ENCODE measurements around the gene CHADL.

CHADL gene

DNA sequence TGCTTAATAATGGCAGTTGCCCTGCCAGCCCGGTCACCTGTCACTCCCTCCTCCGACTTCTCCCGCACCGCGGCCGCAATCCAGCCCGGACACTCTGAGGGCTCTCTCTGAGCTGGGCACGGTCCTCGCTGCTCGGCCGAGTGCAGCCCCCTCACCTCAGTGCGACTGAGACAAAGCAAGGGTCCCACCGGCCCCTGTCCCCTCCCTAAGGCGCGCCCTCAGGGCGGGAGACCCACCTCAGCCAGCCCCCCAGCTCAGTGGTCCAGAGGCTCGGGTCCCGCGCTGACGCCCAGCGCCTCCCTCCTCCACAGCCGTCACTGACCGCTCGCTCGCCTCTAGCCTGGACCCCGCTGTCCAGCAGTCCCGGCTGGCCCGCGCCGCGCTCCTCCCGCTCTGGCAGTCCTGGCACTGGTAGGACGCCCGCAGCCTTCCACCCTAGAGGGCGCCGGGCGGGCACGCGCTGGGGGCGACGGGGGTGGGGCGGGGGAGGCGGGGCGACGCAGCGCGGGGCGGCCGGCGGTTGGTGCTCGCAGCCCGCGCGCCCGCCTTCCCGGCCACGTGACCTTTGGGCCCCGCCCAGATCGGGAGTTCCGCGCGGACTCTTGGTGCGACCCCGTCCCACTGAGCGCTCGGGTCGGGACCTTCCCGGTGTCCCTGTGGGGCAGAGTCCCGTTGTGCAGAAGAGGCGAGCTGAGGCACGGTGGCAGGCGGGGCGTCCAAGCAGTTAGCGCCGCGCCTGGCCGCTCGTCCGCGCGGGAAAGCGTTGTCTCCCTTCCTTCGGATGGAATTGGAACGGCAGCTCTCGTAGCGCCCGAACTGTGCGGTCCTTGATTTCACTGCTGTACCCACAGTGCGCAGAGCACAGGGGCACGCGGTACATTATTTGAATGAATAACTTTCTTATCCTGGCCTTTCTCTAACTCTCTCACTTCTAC is 43.4 kb downstream of the CHADL start (continued):
- TF ChIP-seq ZNF561 (tag by site-specific recombination; IDR thresholded peaks at IDR 0.05; ENCODE audit: borderline replicate concordance), result no peak; the same call in 1 of the 2 replicates
- TF ChIP-seq, protein P1, sequence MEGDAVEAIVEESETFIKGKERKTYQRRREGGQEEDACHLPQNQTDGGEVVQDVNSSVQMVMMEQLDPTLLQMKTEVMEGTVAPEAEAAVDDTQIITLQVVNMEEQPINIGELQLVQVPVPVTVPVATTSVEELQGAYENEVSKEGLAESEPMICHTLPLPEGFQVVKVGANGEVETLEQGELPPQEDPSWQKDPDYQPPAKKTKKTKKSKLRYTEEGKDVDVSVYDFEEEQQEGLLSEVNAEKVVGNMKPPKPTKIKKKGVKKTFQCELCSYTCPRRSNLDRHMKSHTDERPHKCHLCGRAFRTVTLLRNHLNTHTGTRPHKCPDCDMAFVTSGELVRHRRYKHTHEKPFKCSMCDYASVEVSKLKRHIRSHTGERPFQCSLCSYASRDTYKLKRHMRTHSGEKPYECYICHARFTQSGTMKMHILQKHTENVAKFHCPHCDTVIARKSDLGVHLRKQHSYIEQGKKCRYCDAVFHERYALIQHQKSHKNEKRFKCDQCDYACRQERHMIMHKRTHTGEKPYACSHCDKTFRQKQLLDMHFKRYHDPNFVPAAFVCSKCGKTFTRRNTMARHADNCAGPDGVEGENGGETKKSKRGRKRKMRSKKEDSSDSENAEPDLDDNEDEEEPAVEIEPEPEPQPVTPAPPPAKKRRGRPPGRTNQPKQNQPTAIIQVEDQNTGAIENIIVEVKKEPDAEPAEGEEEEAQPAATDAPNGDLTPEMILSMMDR (tag by site-specific recombination; IDR thresholded peaks at IDR 0.05), result peak; percentile 70
- no peak for TF ChIP-seq MYNN (tag by site-specific recombination; IDR thresholded peaks at IDR 0.05; ENCODE audit: borderline replicate concordance)
- TF ChIP-seq SCRT2 (tag by site-specific recombination; IDR thresholded peaks at IDR 0.05), result no peak
- TF ChIP-seq ZNF544 (tag by site-specific recombination; IDR thresholded peaks at IDR 0.05), result no peak
- TF ChIP-seq, protein P2, sequence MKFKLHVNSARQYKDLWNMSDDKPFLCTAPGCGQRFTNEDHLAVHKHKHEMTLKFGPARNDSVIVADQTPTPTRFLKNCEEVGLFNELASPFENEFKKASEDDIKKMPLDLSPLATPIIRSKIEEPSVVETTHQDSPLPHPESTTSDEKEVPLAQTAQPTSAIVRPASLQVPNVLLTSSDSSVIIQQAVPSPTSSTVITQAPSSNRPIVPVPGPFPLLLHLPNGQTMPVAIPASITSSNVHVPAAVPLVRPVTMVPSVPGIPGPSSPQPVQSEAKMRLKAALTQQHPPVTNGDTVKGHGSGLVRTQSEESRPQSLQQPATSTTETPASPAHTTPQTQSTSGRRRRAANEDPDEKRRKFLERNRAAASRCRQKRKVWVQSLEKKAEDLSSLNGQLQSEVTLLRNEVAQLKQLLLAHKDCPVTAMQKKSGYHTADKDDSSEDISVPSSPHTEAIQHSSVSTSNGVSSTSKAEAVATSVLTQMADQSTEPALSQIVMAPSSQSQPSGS (tag by site-specific recombination; IDR thresholded peaks at IDR 0.05; ENCODE audit: low read depth), result no peak
- TF ChIP-seq ZNF354C (tag by site-specific recombination; IDR thresholded peaks at IDR 0.05; ENCODE audit: borderline replicate concordance, low read depth), result no peak
- no peak for TF ChIP-seq ZNF623 (tag by site-specific recombination; IDR thresholded peaks at IDR 0.05)
- TF ChIP-seq ZNF214 (tag by site-specific recombination; IDR thresholded peaks at IDR 0.05; ENCODE audit: borderline replicate concordance), result no peak
- no peak for TF ChIP-seq OSR2 (tag by site-specific recombination; IDR thresholded peaks at IDR 0.05)
- peak; percentile 78; the same call in 1 of the 2 replicates for TF ChIP-seq GLIS2 (tag by site-specific recombination; IDR thresholded peaks at IDR 0.05)
- TF ChIP-seq, protein P3, sequence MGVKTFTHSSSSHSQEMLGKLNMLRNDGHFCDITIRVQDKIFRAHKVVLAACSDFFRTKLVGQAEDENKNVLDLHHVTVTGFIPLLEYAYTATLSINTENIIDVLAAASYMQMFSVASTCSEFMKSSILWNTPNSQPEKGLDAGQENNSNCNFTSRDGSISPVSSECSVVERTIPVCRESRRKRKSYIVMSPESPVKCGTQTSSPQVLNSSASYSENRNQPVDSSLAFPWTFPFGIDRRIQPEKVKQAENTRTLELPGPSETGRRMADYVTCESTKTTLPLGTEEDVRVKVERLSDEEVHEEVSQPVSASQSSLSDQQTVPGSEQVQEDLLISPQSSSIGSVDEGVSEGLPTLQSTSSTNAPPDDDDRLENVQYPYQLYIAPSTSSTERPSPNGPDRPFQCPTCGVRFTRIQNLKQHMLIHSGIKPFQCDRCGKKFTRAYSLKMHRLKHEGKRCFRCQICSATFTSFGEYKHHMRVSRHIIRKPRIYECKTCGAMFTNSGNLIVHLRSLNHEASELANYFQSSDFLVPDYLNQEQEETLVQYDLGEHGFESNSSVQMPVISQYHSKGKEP (tag by site-specific recombination; IDR thresholded peaks at IDR 0.05), result no peak
- no peak for TF ChIP-seq ZNF571 (tag by site-specific recombination; IDR thresholded peaks at IDR 0.05)
- no peak for TF ChIP-seq ZNF10 (tag by site-specific recombination; IDR thresholded peaks at IDR 0.05)
- peak; percentile 52; the same call in 1 of the 2 replicates for TF ChIP-seq ZNF391 (tag by site-specific recombination; IDR thresholded peaks at IDR 0.05; ENCODE audit: borderline replicate concordance, low read depth)
- peak; percentile 91 for TF ChIP-seq PRDM1 (tag by site-specific recombination; IDR thresholded peaks at IDR 0.05)
- TF ChIP-seq ZEB2 (tag by site-specific recombination; IDR thresholded peaks at IDR 0.05), result 0 out of 2 replicates have a peak, but pooled peaks have one; percentile 11
- TF ChIP-seq, protein P4, sequence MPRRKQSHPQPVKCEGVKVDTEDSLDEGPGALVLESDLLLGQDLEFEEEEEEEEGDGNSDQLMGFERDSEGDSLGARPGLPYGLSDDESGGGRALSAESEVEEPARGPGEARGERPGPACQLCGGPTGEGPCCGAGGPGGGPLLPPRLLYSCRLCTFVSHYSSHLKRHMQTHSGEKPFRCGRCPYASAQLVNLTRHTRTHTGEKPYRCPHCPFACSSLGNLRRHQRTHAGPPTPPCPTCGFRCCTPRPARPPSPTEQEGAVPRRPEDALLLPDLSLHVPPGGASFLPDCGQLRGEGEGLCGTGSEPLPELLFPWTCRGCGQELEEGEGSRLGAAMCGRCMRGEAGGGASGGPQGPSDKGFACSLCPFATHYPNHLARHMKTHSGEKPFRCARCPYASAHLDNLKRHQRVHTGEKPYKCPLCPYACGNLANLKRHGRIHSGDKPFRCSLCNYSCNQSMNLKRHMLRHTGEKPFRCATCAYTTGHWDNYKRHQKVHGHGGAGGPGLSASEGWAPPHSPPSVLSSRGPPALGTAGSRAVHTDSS (tag by site-specific recombination; IDR thresholded peaks at IDR 0.05), result no peak
- TF ChIP-seq, protein P5, sequence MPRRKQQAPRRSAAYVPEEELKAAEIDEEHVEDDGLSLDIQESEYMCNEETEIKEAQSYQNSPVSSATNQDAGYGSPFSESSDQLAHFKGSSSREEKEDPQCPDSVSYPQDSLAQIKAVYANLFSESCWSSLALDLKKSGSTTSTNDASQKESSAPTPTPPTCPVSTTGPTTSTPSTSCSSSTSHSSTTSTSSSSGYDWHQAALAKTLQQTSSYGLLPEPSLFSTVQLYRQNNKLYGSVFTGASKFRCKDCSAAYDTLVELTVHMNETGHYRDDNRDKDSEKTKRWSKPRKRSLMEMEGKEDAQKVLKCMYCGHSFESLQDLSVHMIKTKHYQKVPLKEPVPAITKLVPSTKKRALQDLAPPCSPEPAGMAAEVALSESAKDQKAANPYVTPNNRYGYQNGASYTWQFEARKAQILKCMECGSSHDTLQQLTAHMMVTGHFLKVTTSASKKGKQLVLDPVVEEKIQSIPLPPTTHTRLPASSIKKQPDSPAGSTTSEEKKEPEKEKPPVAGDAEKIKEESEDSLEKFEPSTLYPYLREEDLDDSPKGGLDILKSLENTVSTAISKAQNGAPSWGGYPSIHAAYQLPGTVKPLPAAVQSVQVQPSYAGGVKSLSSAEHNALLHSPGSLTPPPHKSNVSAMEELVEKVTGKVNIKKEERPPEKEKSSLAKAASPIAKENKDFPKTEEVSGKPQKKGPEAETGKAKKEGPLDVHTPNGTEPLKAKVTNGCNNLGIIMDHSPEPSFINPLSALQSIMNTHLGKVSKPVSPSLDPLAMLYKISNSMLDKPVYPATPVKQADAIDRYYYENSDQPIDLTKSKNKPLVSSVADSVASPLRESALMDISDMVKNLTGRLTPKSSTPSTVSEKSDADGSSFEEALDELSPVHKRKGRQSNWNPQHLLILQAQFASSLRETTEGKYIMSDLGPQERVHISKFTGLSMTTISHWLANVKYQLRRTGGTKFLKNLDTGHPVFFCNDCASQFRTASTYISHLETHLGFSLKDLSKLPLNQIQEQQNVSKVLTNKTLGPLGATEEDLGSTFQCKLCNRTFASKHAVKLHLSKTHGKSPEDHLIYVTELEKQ (tag by site-specific recombination; IDR thresholded peaks at IDR 0.05; ENCODE audit: borderline replicate concordance), result no peak
- no peak for TF ChIP-seq ZNF792 (tag by site-specific recombination; IDR thresholded peaks at IDR 0.05)
- no peak for TF ChIP-seq ZNF324 (tag by site-specific recombination; IDR thresholded peaks at IDR 0.05)
- no peak for TF ChIP-seq ZNF514 (tag by site-specific recombination; IDR thresholded peaks at IDR 0.05)
- no peak for TF ChIP-seq ZFHX2 (tag by site-specific recombination; conservative IDR thresholded peaks at IDR 0.05)
- TF ChIP-seq ZNF416 (tag by site-specific recombination; IDR thresholded peaks at IDR 0.05), result 0 out of 2 replicates have a peak, but pooled peaks have one; percentile 79
- no peak for TF ChIP-seq ZNF529 (tag by site-specific recombination; IDR thresholded peaks at IDR 0.05; ENCODE audit: insufficient replicate concordance)
- TF ChIP-seq ZNF274 (IDR thresholded peaks at IDR 0.05; ENCODE audit: low read length), result no peak
- no peak for TF ChIP-seq ZNF274 (tag by site-specific recombination; IDR thresholded peaks at IDR 0.05; ENCODE audit: borderline replicate concordance)
- TF ChIP-seq ZFP37 (tag by site-specific recombination; IDR thresholded peaks at IDR 0.05), result peak; percentile 66; the same call in 1 of the 2 replicates
- 0 out of 2 replicates have a peak, but pooled peaks have one; percentile 42 for TF ChIP-seq ZNF629 (tag by site-specific recombination; IDR thresholded peaks at IDR 0.05)
- no peak for TF ChIP-seq SCRT1 (tag by site-specific recombination; IDR thresholded peaks at IDR 0.05; ENCODE audit: borderline replicate concordance)

Measured in HEK293 (cell line).